T-helper 2 cell (primary cell): ENCODE data around the gene MAP3K4.

Experiments
- DNase-seq, 5 experiments: peaks; one replicate each; pipeline versions ENCODE4 v3.0.0 to v3.0.0-alpha.2; 2012 to 2022

MAP3K4 gene

GRCh38 chr6:161001421-161001820 lies 9.9 kb downstream of the MAP3K4 start:
- DNase-seq, result no peak

GRCh38 chr6:161003336-161003735 lies 11.8 kb downstream of the MAP3K4 start:
- no peak for DNase-seq

GRCh38 chr6:161008245-161008644 lies 16.7 kb downstream of the MAP3K4 start:
- no peak for DNase-seq

GRCh38 chr6:161009991-161010390 lies 18.4 kb downstream of the MAP3K4 start:
- DNase-seq, result no peak

GRCh38 chr6:161010418-161010817 lies 18.8 kb downstream of the MAP3K4 start:
- no peak for DNase-seq

GRCh38 chr6:161011492-161012480 lies 20.2 kb downstream of the MAP3K4 start:
- DNase-seq, result no peak

GRCh38 chr6:161013695-161014094 lies 22.1 kb downstream of the MAP3K4 start:
- no peak for DNase-seq

GRCh38 chr6:161017766-161018564 lies 26.4 kb downstream of the MAP3K4 start:
- DNase-seq, result no peak

GRCh38 chr6:161019324-161019839 lies 27.8 kb downstream of the MAP3K4 start:
- DNase-seq, result no peak

- DNase-seq, result no peak
Observed at GRCh38 chr6:161021543-161021942, 30.0 kb downstream of the MAP3K4 start.

- no peak for DNase-seq
Observed at GRCh38 chr6:161021998-161022743, 30.6 kb downstream of the MAP3K4 start.

GRCh38 chr6:161023316-161023715 lies 31.7 kb downstream of the MAP3K4 start:
- no peak for DNase-seq

GRCh38 chr6:161024364-161024920 lies 32.9 kb downstream of the MAP3K4 start:
- DNase-seq, result peak in 1 of 5 experiments; percentile 30

GRCh38 chr6:161027385-161027784 lies 35.8 kb downstream of the MAP3K4 start:
- DNase-seq, result no peak

- peak in 1 of 5 experiments; percentile 30 for DNase-seq
Observed at GRCh38 chr6:161029195-161029809, 37.7 kb downstream of the MAP3K4 start.

- DNase-seq, result no peak
Observed at GRCh38 chr6:161031721-161032495, 40.3 kb downstream of the MAP3K4 start.

- no peak for DNase-seq
Observed at GRCh38 chr6:161033667-161034066, 42.1 kb downstream of the MAP3K4 start.

- DNase-seq, result no peak
Observed at GRCh38 chr6:161035182-161035980, 43.8 kb downstream of the MAP3K4 start.

- DNase-seq, result no peak
Observed at GRCh38 chr6:161035981-161036263, 44.4 kb downstream of the MAP3K4 start.

GRCh38 chr6:161037873-161038228 lies 46.3 kb downstream of the MAP3K4 start:
- no peak for DNase-seq
